NCI-H1092 treated with DMSO at 0.1 percent for 48 hours (cell line): ENCODE data around the gene TNNT3.
"Not testable (repeated sequence)": the region's sequence is repeated elsewhere in the genome, so short reads cannot be mapped to it uniquely, and the experiment has no call there.

Experiments
- DNase-seq: peaks from one replicate; lab custom pipeline; 2025; lab: John Stamatoyannopoulos, UW

TNNT3 gene

DNA sequence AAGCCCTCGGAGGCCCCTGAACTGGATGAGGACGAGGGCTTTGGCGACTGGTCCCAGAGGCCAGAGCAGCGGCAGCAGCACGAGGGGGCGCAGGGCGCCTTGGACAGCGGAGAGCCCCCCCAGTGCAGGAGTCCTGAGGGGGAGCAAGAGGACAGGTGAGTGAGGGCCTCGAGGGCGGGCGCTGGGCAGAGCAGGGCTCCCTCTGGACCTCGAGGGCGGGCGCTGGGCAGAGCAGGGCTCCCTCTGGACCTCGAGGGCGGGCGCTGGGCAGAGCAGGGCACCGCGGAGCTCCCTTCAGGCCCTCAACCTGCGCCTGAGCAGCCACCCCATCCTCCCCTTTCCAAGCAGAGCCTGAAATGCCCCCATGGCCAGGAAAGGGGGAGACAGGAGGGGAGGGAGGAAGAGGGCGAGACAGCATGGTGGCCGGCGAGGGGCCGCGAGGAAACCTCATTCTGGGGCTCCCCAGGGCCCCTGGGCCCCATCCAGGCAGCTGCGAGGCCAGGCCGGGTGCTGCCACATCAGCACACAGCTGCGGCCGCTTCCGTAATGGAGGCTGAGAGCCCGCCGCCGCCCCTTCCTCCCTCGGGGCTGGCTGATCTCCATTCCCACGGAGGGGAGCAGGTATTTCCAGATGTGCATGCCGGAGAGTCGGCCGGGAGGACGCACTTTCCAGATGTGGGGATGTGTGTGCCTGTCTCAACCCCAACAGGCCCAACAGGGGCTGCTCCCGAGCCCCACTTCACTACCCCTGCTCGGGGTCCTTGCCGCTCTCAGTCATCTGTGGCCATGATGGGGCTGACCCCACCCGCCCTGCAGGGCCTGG lies 37.9 kb upstream of the TNNT3 start:
- no peak for DNase-seq

DNA sequence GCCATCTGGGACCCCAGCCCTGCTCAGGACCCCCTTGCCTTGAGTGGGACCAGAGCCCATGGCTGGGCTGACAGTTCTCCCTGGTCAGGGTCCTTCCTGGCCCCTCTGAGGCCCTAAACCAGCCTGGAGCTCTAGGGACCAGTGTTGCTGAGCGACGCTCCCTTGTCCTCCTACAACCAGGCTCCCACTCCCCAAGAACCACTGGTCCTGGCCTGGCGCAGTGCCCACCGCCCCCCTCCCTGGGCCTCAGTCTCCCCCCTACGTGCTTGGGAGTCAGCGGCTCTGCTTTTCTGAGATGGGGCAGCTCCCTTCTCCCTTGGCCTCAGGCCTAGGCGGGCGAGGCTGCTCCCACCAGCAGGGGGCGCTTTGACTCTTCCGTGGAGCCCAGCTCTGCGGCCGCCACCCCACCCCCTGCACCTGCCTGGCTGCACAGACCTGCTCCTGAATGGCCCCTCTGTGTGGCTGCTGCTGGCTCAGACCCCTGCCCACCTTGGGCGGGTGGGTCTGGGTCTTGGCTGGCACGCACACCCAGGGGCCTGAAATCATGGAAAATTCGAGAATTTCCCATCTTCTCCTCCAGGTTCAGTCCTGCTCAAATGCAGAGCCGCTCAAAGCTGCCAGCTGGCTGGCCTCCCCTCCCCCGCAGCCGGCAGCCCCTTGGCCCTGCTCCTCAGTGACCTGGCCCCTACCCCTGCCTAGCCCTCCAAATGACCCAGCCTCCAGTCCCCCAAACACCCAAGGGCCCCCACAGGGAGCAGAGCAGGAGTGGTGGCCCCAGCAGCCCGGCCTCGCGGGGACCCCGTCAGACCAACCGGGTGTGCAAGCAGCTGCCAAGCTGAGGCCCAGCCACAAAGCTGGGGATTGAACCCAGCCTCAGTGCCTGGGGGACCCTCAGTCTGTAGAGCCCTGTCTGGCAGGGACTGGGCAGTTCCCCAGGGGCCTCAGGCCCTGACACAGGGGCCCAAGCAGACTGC lies 37.0 kb upstream of the TNNT3 start:
- DNase-seq = peak; percentile 63

DNA sequence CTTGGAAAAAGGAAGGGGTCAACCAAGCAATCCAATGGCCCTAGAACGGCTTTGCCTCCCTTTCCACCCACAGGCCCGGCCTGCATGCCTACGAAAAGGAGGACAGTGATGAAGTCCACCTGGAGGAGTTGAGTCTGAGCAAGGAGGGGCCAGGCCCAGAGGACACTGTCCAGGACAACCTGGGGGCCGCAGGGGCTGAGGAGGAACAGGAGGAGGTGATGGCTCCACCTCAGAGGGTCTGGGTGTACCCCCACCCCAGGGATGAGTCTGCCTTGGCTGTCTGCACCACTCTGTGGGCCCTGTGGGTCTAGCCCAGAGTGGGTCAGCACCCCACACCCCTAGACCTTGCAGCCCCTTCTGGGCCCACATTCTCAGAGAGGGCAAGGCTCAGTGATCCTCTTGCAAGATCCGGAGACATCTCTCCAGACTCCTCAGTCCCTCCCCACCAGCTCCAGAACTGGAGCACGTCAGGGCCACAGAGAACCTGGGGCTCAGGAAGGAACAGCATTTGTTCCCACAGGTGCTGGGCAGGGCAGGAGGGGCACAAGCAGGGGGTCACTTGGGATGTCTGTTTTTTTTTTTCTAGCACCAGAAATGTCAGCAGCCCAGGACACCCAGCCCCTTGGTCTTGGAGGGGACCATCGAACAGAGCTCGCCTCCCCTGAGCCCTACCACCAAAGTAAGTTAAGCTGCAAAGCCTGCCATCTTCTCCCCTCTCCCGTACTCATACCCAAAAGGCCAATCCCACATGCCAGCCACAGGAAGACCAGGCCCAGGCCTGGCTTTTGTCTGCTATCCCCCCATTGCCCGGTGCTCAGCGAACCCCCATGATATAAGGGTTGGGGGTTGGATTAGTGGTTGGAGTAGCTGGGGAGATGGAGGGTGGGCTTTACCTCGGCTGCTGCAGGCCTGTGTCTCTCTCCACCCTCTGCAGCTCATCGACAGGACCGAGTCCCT lies 35.9 kb upstream of the TNNT3 start:
- DNase-seq = no peak

DNA sequence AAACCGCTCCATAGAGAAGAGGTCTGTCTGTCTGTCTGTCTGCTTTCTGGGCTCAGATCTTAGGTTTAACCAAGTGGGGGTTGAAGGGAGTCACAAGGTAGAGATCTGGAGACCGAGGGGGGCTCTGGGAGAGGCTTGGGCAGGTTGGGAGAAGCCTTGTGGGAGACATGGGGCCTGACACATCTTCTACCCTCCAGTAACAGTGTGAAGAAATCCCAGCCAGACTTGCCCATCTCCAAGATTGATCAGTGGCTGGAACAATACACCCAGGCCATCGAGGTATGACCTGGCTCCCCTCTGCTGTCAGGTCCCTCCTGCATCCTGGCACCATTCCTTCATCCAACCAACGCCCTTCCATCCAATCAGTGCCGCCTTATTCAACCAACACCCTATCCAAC lies 35.2 kb upstream of the TNNT3 start:
- DNase-seq = no peak

DNA sequence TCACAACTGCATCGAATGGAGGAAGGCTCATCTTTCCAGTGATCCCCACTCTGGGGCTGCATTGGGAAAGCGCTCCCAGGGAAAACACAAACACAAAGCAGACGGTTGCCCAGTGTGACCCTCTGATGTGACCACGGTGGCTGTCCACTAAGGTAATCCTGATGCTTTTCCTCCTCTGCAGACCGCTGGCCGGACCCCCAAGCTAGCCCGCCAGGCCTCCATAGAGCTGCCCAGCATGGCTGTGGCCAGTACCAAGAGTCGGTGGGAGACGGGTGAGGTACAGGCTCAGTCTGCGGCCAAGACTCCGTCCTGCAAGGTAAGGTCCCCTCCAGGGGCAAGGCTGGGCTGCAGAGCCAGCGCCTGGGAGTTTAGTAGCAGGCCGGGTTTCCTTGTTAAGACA lies 33.0 kb upstream of the TNNT3 start:
- DNase-seq = not testable (repeated sequence)

DNA sequence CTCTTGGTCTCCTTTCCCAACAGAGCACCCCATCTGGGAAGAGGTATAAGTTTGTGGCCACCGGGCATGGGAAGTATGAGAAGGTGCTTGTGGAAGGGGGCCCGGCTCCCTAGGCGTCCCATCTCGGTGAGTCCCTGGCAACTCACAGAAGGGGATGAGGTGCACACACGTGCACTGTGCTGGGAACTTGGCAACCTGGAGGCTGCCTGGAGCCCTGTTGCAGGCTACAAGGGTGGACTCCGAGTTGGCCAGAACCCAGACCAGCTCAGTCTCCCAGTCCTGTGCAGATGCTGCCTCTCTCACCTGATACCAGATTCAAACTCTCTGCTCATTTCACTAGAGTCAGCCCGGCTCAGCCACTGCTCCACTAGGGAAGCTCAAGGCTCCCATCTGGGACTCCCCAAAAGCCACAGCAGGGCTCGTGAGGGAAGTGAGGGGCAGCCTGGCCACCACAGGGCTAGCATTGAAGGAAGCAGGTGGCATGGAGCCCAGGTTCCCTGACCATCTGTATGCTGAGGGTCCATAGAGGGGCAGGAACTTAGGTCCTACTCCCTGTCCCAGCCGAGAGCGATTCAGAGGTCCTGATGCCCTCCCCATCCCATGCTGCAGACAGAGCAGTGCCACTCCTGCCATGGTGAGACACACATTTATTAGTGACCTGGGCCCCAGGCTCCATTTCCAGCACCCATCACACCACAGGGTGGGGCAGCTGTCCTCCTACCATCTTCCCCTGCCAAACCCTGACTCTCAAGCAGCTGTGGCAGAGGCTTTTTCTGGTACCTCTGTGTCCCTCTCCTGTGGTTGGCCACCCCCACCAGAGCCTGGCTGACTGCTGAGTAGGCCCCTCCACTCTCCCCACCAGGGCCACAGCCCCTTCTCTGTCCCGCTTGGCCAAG lies 31.8 kb upstream of the TNNT3 start:
- DNase-seq = no peak

DNA sequence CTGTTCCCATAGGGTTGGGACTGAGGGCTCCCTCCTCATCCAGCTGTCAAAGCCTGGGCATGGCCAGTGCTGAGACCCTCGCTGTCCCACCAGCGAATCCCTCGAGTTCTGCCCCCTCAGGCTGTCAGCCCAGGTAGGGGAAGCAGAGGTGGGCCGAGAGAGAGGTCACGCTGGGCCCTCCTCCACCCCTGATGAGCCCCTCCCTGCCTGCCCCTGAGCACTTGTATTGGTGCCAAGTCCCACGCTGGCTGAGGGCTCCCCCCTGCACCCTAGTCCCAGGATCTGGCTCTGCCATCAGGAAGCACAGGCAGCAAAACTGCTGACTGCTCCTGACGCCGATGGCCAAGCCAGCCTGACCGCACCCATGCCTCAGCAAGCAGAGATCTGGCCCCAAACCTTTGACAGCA lies 31.2 kb upstream of the TNNT3 start:
- DNase-seq = no peak

DNA sequence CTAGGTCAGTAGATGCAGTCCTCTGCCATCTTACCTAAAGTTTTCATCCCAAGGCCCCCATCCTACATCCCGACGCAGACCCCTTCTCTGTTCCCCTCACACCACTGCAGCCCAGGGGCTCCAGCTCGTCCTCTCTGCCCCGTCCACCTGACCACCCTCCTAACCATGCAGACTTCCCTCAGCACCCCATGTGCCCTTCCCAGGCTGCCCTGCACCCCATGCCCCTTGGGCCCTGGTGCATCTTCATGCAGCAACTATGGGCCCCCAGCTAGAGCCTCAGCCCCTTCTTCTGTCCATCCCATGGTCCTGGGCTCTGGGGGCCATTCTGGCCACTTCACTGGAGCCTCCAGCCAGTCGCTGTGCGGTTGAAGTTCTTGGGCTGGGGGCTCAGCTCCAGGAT lies 30.7 kb upstream of the TNNT3 start:
- no peak for DNase-seq

DNA sequence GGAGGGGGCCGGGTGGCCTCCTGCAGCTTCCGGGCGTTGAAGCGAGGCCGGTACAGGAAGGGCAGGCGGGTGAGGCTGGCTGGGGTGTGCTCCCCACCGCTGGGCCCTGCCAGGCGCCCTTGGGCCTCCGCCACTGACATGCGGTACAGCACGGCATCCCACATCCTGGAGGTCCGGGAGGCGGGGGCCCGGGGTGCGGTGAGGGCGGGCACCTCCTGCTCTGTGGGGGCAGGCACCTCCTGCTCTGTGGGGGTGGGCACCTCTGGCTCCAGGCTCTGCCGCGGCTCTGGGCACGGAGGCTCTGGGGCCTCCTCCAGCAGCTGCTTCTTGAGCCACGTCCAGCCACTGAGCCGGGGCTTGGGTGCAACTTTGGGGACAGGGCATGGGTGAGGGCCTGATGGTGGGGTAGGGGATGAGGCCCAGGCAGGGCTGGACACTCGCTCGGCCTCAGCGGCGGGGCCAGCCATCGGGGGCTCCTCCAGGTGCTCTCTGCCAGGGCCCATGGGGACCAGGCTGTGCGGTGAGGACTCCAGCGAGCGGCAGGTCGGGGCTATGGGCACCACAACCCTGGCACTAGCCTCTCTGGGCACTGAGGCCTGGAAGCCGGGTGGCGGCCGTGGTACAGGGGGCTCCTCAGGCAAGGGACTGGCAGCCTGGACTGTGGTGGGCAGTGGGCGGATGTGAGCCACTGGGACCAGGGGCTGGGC lies 30.1 kb upstream of the TNNT3 start:
- no peak for DNase-seq

DNA sequence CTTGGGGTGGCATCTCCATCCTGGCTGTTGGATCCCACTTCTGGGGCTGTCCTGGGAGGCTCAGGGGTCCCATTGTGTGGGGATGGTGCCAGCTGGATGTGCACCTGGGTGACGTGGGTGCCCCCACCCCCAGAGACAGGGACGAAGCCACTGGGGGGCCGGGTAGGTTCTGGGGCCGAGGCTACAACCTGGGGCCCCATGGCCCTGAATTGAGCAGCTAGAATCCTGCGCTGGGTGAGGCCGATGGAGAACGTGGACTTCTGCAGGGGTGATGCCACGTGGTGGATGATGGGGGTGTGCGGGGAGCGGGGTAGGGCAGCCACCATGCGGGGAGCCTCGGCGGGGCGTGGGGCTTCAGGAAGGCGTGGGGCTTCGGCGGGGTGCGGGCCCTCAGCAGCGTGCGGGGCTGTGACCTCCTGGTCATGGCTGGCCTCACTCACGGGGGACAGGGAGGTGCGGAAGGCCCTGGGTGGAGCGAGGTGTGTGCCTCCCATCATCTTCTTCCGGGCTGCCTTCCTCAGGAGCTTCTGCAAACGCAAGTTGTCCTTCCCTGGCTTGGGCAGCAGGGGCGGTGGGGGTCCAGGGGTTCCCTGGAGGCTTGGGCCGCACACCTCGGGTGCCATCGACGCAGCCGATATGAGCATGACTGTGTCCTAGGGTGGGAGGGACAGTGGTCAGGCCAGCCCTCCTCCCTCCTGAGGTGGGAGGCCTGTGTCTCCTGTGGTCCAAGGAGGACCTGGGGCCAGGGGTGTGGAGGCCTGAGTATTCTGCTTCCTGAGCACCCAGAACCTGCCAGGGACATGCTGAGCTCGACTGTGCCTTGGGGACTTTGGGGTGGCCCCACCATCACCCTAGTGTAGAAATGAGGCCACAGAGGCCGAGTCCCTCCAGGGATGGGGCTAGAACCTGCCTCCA lies 29.3 kb upstream of the TNNT3 start:
- DNase-seq = no peak

DNA sequence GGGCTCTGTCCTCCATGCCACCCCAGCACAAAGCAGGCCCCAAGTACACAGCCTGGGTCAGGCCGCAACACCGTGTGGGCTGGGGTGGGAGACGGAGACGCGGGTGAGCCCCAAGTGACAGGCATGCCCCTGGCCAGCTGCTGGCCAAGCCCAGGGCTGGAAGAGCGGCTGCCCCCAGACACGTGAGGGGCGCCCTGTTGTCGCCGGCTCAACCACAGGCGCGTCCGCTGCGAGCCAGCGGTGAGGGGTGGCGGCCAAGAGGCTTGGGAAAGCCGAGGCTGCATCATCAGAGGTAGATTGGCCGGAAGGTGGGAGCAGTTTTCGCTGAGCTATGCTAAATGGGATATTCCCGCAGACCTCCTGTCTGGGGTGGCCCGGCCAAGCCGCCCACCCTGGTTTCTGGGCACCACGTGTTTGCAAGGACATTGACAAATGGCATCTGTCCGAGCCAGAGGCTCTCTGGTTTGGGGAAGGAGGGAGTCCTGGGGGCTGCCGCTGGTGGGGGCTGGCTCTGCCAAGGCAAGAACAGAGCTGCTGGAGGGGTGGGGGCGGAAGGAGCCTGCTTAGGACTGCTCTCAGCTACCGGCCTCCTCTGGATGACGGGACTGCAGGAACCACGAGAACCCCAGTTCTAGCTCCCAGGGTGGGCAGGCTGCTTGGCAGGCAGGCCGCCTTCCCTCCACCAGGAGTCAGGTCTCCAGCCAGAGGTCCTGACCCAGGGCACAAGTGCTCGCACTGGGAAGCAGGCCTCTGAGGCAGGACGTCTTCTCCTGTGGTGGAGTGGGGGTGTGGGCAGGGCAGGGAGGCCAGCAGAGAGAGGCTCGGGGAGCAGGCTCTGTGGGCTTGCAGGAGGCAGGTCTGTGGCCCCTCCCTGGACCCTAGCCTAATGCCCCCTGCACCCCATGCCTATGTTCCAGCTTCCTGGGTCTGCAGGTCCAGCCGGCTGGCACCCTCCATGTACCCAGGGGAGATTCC lies 28.4 kb upstream of the TNNT3 start:
- DNase-seq = no peak

DNA sequence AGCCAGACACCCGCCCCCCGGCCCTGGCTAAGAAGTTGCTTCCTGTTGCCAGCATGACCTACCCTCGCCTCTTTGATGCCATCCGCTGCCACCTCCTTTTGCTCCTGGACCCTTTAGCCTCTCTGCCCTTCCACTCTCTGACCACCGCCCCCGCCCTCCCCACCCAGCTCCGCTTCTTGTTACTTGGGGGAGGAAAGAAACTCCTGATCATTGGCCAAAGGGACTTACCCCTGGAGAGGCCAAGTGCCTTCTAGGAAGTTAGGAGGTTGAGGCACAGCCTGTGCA lies 27.7 kb upstream of the TNNT3 start, which contains the start of gene PRR33:
PRR33 (minus strand) TSS at position 65 of the 285 bp plus-strand sequence. CDS start 1,311 bp downstream, outside the sequence.
- no peak for DNase-seq

DNA sequence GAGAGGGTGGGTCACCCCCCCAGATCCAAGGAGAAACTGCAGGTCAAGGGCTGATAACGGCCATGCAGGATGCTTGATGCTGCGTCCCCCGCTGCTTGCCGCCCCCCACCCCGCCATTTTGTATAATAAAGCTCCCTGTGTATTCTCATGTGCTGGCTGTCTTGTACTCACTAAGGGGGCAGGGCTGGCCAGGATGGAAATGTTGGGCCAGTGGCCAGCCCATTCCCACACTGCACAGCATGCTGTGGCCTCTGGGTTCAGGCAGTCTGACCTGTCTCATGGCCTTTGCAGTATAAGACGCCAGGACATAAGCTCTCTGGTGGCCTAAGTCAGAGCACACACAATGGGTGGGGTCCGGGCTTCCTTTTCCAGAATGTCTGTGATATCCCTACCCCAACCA lies 27.4 kb upstream of the TNNT3 start:
- DNase-seq = no peak

DNA sequence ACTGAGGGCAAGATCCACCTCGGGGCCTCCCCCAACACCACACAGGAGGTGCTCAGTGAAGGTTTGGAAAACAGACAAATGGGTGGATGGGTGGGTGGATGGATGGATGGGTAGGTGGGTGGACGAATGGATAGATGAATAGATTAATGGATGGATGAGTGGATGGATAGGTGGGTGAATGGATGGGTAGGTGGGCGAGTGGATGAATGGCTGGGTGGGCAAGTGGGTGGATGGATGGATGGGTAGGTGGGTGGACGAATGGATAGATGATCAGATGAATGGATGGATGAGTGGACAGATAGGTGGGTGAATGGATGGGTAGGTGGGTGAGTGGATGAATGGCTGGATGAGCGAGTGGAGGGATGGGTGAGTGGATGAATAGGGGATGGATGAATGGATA lies 26.9 kb upstream of the TNNT3 start:
- DNase-seq = no peak

DNA sequence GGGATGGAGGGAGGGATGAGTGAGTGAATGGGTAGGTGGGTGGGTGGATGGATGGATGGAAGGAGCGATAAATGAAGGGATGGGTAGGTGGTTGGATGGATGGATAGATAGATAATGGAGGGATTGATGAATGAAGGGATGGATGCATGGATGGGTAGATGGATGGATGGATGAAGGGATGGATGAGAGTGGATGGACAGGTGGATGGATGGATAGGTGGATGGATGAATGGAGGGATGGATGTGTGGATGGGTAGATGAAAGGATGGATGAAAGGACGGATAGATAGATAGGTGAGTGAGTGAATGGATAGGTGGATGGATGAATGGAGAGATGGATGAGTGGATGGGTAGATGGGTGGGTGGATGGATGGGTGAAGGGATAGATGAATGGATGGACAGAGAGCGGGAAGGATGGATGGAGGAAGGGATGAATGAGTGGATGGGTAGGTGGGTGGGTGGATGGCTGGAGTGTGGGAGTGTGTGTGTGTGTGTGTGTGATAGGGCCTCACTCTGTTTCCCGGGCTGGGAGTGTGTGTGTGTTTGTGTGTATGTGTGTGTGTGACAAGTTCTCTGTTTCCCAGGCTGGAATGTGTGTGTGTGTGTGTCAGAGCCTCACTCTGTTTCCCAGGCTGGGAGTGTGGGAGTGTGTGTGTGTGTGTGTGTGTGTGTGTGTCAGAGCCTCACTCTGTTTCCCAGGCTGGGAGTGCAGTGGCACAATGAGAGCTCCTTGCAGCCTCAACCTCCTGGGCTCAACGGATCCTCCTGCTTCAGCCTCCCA lies 25.7 kb upstream of the TNNT3 start:
- no peak for DNase-seq

DNA sequence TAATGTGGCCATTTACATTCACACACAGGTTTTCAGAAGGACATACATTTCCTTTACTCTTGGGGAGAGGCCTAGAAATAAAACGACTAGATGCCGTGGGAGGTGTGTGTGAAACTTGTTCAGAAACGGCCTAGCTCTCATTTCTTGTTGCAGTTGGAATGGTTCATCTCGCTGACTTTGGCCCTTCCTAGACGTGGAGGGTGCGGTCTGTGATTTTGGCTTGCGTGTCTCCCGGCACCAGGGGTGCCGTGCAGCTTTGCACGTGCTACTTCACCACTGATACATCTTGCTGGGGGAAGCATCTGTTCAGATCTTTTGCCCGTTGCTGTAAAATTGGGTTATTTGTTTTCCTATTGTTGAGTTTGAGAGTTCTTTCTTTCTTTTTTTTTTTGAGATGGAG lies 24.7 kb upstream of the TNNT3 start:
- no peak for DNase-seq

DNA sequence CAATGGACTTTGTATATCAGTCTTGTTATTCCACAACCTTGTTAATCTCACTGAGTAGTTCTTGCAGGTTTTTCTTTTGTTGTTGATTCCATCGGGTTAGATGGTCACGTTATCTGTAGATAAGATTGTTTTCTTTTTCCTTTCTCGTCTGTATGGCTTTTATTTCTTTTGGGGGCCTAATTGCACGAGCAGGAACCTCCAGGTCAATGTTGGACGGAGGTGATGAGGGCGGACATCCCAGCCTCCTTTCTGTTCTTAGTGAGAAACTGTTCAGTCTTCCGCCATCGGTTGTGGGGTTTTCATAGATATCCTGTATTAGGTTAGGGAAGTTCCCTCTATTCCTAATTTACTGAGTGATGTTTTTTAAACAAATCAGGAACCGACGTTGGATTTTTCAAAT lies 23.0 kb upstream of the TNNT3 start:
- no peak for DNase-seq
